IPS-20b (cell line): ENCODE data around the gene DLG2.

ENCODE experiments used
- H3K27ac ChIP-seq: one replicate; pipeline ENCODE4 v1.5.1; 2013; ENCODE audit warnings: low read length
- H3K27me3 ChIP-seq: 2 replicates; pipeline ENCODE4 v1.6.1; 2013; ENCODE audit warnings: mild to moderate bottlenecking, low read length, inconsistent platforms; ENCODE audit not compliant: insufficient read depth
- H3K36me3 ChIP-seq: 2 replicates; pipeline ENCODE4 v1.6.1; 2013; ENCODE audit warnings: low read depth, mild to moderate bottlenecking, inconsistent platforms, low read length, moderate library complexity; ENCODE audit not compliant: insufficient read depth
- H3K4me1 ChIP-seq: 2 replicates; pipeline ENCODE4 v1.6.1; 2013; ENCODE audit warnings: mild to moderate bottlenecking, control low read depth, inconsistent platforms, low read length, moderate library complexity; ENCODE audit not compliant: insufficient read depth
- H3K4me3 ChIP-seq: 2 replicates; pipeline ENCODE4 v1.5.1; 2013; ENCODE audit warnings: mild to moderate bottlenecking, low read length, inconsistent platforms
- H3K9ac ChIP-seq: 2 replicates; pipeline ENCODE4 v1.6.1; 2013; ENCODE audit warnings: low read depth, mild to moderate bottlenecking, inconsistent platforms, low read length, moderate library complexity
- H3K9me3 ChIP-seq: 2 replicates; pipeline ENCODE4 v1.6.1; 2013; ENCODE audit warnings: mild to moderate bottlenecking, low read depth, low read length, inconsistent platforms; ENCODE audit not compliant: insufficient read depth

DLG2 gene

GRCh38 chr11:83881428-83881827, 1745.7 kb downstream of the DLG2 start:
- no peaks in the 10 kb centered on the region for H3K4me1 ChIP-seq
- no peak overlapping the region for H3K9ac ChIP-seq
- no peaks in the 10 kb centered on the region for H3K27me3 ChIP-seq
- H3K4me3 ChIP-seq, result no peak overlapping the region
- no peaks in the 10 kb centered on the region for H3K36me3 ChIP-seq
- H3K9me3 ChIP-seq, result peaks cover 12% of the 10 kb centered on the region; the same call in 1 of the 2 replicates
- H3K27ac ChIP-seq, result no peak overlapping the region

- H3K27ac ChIP-seq, result no peak overlapping the region
- H3K9me3 ChIP-seq, result no peaks in the 10 kb centered on the region
- H3K27me3 ChIP-seq, result no peaks in the 10 kb centered on the region
- no peak overlapping the region for H3K9ac ChIP-seq
- no peaks in the 10 kb centered on the region for H3K4me1 ChIP-seq
- H3K4me3 ChIP-seq, result no peak overlapping the region
- no peaks in the 10 kb centered on the region for H3K36me3 ChIP-seq
These were observed 1756.1 kb downstream of the DLG2 start for GRCh38 chr11:83871054-83871453.

- no peak overlapping the region for H3K9ac ChIP-seq
- H3K9me3 ChIP-seq, result no peaks in the 10 kb centered on the region
- no peaks in the 10 kb centered on the region for H3K27me3 ChIP-seq
- H3K4me1 ChIP-seq, result no peaks in the 10 kb centered on the region
- no peak overlapping the region for H3K27ac ChIP-seq
- no peaks in the 10 kb centered on the region for H3K36me3 ChIP-seq
- H3K4me3 ChIP-seq, result no peak overlapping the region
These were observed 1760.5 kb downstream of the DLG2 start for GRCh38 chr11:83866655-83867054.

GRCh38 chr11:83865636-83866461, 1761.3 kb downstream of the DLG2 start:
- no peak overlapping the region for H3K27ac ChIP-seq
- no peaks in the 10 kb centered on the region for H3K36me3 ChIP-seq
- H3K4me1 ChIP-seq, result no peaks in the 10 kb centered on the region
- no peaks in the 10 kb centered on the region for H3K27me3 ChIP-seq
- no peak overlapping the region for H3K9ac ChIP-seq
- no peaks in the 10 kb centered on the region for H3K9me3 ChIP-seq
- H3K4me3 ChIP-seq, result no peak overlapping the region

GRCh38 chr11:83864412-83865057, 1762.6 kb downstream of the DLG2 start:
- H3K4me3 ChIP-seq, result no peak overlapping the region

GRCh38 chr11:83863272-83863671, 1763.9 kb downstream of the DLG2 start:
- Histone ChIP-seq H3K4me3 (no peak overlapping the region), H3K9ac (no peak overlapping the region), H3K27me3 (no peaks in the 10 kb centered on the region)

More at GRCh38 chr11:83864412-83865057, 1762.6 kb downstream of the DLG2 start:
- Histone ChIP-seq H3K9ac (no peak overlapping the region), H3K4me1 (no peaks in the 10 kb centered on the region), H3K36me3 (no peaks in the 10 kb centered on the region), H3K9me3 (peaks cover 4% of the 10 kb centered on the region), H3K27ac (no peak overlapping the region), H3K27me3 (no peaks in the 10 kb centered on the region)

GRCh38 chr11:83862691-83863090, 1764.5 kb downstream of the DLG2 start:
- H3K36me3 ChIP-seq, result no peaks in the 10 kb centered on the region
- H3K9ac ChIP-seq, result no peak overlapping the region
- no peak overlapping the region for H3K4me3 ChIP-seq
- H3K27ac ChIP-seq, result no peak overlapping the region
- no peaks in the 10 kb centered on the region for H3K4me1 ChIP-seq
- no peaks in the 10 kb centered on the region for H3K27me3 ChIP-seq
- H3K9me3 ChIP-seq, result peaks cover 4% of the 10 kb centered on the region

More at GRCh38 chr11:83863272-83863671, 1763.9 kb downstream of the DLG2 start:
- Histone ChIP-seq H3K4me1 (no peaks in the 10 kb centered on the region), H3K27ac (no peak overlapping the region), H3K9me3 (peaks cover 4% of the 10 kb centered on the region), H3K36me3 (no peaks in the 10 kb centered on the region)

- Histone ChIP-seq H3K9ac (no peak overlapping the region), H3K4me3 (no peak overlapping the region), H3K9me3 (peaks cover 4% of the 10 kb centered on the region), H3K27ac (no peak overlapping the region), H3K27me3 (no peaks in the 10 kb centered on the region), H3K36me3 (no peaks in the 10 kb centered on the region), H3K4me1 (no peaks in the 10 kb centered on the region)
These were observed 1765.1 kb downstream of the DLG2 start for GRCh38 chr11:83862033-83862432.

- Histone ChIP-seq H3K9me3 (peaks cover 4% of the 10 kb centered on the region), H3K4me1 (no peaks in the 10 kb centered on the region), H3K9ac (no peak overlapping the region), H3K27ac (no peak overlapping the region), H3K27me3 (no peaks in the 10 kb centered on the region), H3K36me3 (no peaks in the 10 kb centered on the region), H3K4me3 (no peak overlapping the region)
These were observed 1768.5 kb downstream of the DLG2 start for GRCh38 chr11:83858694-83859093.

- Histone ChIP-seq H3K27me3 (no peaks in the 10 kb centered on the region), H3K9me3 (no peaks in the 10 kb centered on the region; the same call in 1 of the 2 replicates), H3K36me3 (no peaks in the 10 kb centered on the region), H3K9ac (no peak overlapping the region), H3K27ac (no peak overlapping the region), H3K4me3 (no peak overlapping the region), H3K4me1 (no peaks in the 10 kb centered on the region; the same call in 1 of the 2 replicates)
These were observed 1771.9 kb downstream of the DLG2 start for GRCh38 chr11:83855237-83855636.

- Histone ChIP-seq H3K27ac (no peak overlapping the region), H3K4me3 (no peak overlapping the region), H3K27me3 (no peaks in the 10 kb centered on the region), H3K9ac (no peak overlapping the region), H3K36me3 (no peaks in the 10 kb centered on the region), H3K4me1 (no peaks in the 10 kb centered on the region; the same call in 1 of the 2 replicates), H3K9me3 (no peaks in the 10 kb centered on the region; the same call in 1 of the 2 replicates)
These were observed 1774.2 kb downstream of the DLG2 start for GRCh38 chr11:83852775-83853442.
